Type B pancreatic cell (in vitro differentiated cells): Measurements from ENCODE around the gene RTN4. TPM values are rescaled to one million over a fixed set of nuclear protein-coding genes. Genes with fewer than 3 reads are reported as not detected.
A peak's percentile ranks its signal among the peaks of the same experiment; 100 is the strongest.
"Not testable (repeated sequence)": the region's sequence is repeated elsewhere in the genome, so short reads cannot be mapped to it uniquely, and the experiment has no call there.

Experiments
- DNase-seq: peaks from one replicate; pipeline ENCODE4 v3.0.0; 2021; ENCODE audit warnings: mixed read lengths; ENCODE audit not compliant: unreplicated experiment; ENCODE audit errors: extremely low spot score
- H3K27ac Mint-ChIP-seq: 2 replicates; pipeline ENCODE4 v1.8.0; 2021; ENCODE audit warnings: mild to moderate bottlenecking, mixed read lengths
- H3K27me3 Mint-ChIP-seq: 2 replicates; pipeline ENCODE4 v1.8.0; 2021; ENCODE audit warnings: mixed read lengths
- H3K36me3 Mint-ChIP-seq: 2 replicates; pipeline ENCODE4 v1.8.0; 2021; ENCODE audit warnings: mixed read lengths
- H3K4me1 Mint-ChIP-seq: one replicate; pipeline ENCODE4 v1.8.0; 2021; ENCODE audit warnings: mixed read lengths; ENCODE audit not compliant: unreplicated experiment
- H3K4me3 Mint-ChIP-seq: 2 replicates; pipeline ENCODE4 v1.8.0; 2021; ENCODE audit warnings: mild to moderate bottlenecking, mixed read lengths
- H3K9me3 Mint-ChIP-seq: 2 replicates; pipeline ENCODE4 v1.8.0; 2021; ENCODE audit warnings: mixed read lengths
- CTCF ChIP-seq: fragments of 200-600 bp; sonication (generic); conservative IDR thresholded peaks from 2 replicates; pipeline ENCODE4 v1.5.0; 2021; ENCODE audit warnings: antibody characterized with exemption, mild to moderate bottlenecking
- total RNA-seq: library from RNA; stranded (reverse); gene quantifications from 2 replicates; pipeline ENCODE4 v1.2.1, GENCODE V29; 2021; ENCODE audit warnings: low replicate concordance

Gene RTN4
- total RNA-seq, 1 donor from 2014 or later = 187 TPM

GRCh38 chr2:55093381-55093780, 43.1 kb upstream of the RTN4 start:
- Mint-ChIP-seq H3K27ac (no peak overlapping the region), H3K36me3 (no peaks in the 10 kb centered on the region), H3K9me3 (no peaks in the 10 kb centered on the region), H3K27me3 (no peaks in the 10 kb centered on the region), H3K4me1 (peaks cover 4% of the 10 kb centered on the region), H3K4me3 (no peak overlapping the region)
- no peak for TF ChIP-seq CTCF
- DNase-seq = no peak

- Mint-ChIP-seq H3K36me3 (no peaks in the 10 kb centered on the region), H3K4me1 (peaks cover 4% of the 10 kb centered on the region), H3K9me3 (no peaks in the 10 kb centered on the region), H3K4me3 (no peak overlapping the region), H3K27me3 (no peaks in the 10 kb centered on the region), H3K27ac (peak overlapping the region; percentile 68)
- no peak for TF ChIP-seq CTCF
- no peak for DNase-seq
Measured at GRCh38 chr2:55092439-55092838, 42.2 kb upstream of the RTN4 start.

- H3K4me1 Mint-ChIP-seq, H3K27ac Mint-ChIP-seq, H3K9me3 Mint-ChIP-seq, H3K4me3 Mint-ChIP-seq, H3K36me3 Mint-ChIP-seq, DNase-seq, H3K27me3 Mint-ChIP-seq: not testable (repeated sequence)
Measured at GRCh38 chr2:55091681-55092080, 41.4 kb upstream of the RTN4 start.

- DNase-seq = no peak
- Mint-ChIP-seq H3K36me3 (no peaks in the 10 kb centered on the region), H3K9me3 (no peaks in the 10 kb centered on the region), H3K27ac (no peak overlapping the region), H3K4me1 (peaks cover 4% of the 10 kb centered on the region), H3K27me3 (no peaks in the 10 kb centered on the region), H3K4me3 (peak overlapping the region; percentile 15)
- no peak for TF ChIP-seq CTCF
Measured at GRCh38 chr2:55090702-55091101, 40.5 kb upstream of the RTN4 start.

GRCh38 chr2:55089726-55090125, 39.5 kb upstream of the RTN4 start:
- DNase-seq = no peak
- Mint-ChIP-seq H3K4me3 (no peak overlapping the region), H3K36me3 (no peaks in the 10 kb centered on the region), H3K27me3 (no peaks in the 10 kb centered on the region), H3K27ac (no peak overlapping the region), H3K9me3 (no peaks in the 10 kb centered on the region), H3K4me1 (peaks cover 4% of the 10 kb centered on the region)
- no peak for TF ChIP-seq CTCF

GRCh38 chr2:55088400-55088799, 38.1 kb upstream of the RTN4 start:
- no peaks in the 10 kb centered on the region for H3K9me3 Mint-ChIP-seq
- H3K27ac Mint-ChIP-seq = no peak overlapping the region
- no peaks in the 10 kb centered on the region for H3K36me3 Mint-ChIP-seq
- no peaks in the 10 kb centered on the region for H3K27me3 Mint-ChIP-seq
- H3K4me1 Mint-ChIP-seq = peaks cover 2% of the 10 kb centered on the region
- DNase-seq = no peak
- TF ChIP-seq CTCF = no peak
- no peak overlapping the region for H3K4me3 Mint-ChIP-seq
